Measurements from ENCODE around the gene FREM2.

Gene FREM2

GRCh38 chr13:38883783-38884182 is 196.9 kb downstream of the FREM2 start:
- no peak for FAIRE-seq
- no peak for DNase-seq (ENCODE audit: low spot score)

GRCh38 chr13:38888309-38888708 is 201.4 kb downstream of the FREM2 start:
- DNase-seq (ENCODE audit: low spot score) (no peak), FAIRE-seq (no peak)

DNA sequence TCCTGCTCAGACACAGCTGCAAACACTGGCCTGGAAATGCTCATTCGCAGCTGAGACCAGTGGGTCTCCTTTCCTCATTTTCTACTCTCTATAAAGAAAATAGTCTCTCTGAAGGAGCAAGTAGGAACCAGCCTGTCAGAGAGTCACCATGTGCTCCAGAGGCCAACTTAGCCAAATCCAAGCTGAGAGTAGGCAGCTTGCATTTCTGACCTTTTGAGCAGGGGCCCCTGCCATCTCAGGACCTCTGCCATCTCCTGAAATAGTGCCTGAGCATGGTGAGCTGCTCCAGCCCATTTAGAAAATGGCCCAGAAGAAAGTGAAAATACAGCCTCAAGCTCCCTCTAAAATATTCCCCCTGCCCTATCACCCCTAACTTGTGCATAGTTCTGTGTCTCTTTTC is 208.2 kb downstream of the FREM2 start:
- DNase-seq (ENCODE audit: low spot score) (no peak), FAIRE-seq (no peak)

- DNase-seq (ENCODE audit: low spot score) (no peak), FAIRE-seq (no peak)
These were observed 210.6 kb downstream of the FREM2 start for GRCh38 chr13:38897521-38897920.

DNA sequence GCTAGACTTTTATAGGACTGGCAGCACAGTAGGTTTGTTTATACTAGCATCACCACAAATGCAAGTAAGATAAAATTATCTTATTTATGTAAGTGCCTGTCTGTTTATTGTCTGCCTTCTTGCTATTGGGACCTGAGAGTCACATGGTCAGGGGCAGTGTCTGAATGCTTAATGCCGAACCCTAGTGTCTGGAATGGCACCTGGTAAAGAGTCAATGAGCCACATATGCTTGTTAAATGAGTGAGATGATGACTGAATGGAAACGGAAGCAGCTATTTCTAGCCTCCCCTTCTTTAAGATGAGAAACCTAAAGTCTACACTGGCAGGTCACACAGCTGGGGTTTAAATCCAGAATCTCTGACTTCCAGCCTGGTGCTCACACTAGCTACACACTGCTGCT is 211.6 kb downstream of the FREM2 start:
- FAIRE-seq (no peak), DNase-seq (ENCODE audit: low spot score) (no peak)

DNA sequence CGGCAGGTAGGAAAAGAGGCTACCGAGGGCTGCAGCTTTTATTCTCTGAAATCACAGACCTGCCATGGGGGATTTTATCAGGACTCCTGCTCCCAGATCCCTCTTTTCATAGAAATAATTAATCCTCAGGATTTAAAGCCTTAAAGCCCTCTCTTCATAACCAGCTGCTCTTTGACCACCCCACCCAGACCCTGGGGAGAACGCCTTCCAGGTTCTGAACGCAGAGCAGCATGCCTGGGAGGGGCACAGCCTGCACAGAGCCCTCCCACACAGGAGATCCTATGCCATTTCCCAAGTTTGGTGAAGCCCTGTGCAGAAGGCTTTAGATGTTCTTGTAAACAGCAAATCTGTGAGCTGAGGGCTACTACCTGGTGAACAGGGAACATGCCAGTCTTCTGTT is 212.7 kb downstream of the FREM2 start:
- FAIRE-seq (no peak), DNase-seq (ENCODE audit: low spot score) (no peak)

DNA sequence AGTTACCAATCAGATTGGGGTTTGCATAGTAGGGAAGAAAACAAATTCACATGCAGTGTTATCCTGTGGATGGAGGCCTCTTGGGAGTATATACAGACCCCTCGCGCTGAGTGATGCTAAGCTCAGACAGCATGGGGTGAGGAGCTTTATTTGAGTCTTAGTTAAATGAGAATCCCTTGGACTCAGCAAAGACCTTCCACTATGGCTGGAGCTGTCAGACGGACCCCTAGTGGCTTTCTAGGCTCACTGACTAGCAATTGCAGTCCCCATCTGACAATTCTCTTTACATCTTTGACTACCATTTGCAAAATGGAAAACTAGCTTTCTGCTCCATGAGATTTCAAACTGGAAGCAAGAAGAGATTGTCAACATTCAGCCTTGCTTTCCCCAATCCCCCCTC is 213.3 kb downstream of the FREM2 start:
- FAIRE-seq, result no peak
- DNase-seq (ENCODE audit: low spot score), result no peak

GRCh38 chr13:38902551-38902950 is 215.7 kb downstream of the FREM2 start:
- FAIRE-seq (no peak), DNase-seq (ENCODE audit: low spot score) (no peak)

GRCh38 chr13:38905081-38905480 is 218.2 kb downstream of the FREM2 start:
- FAIRE-seq (no peak), DNase-seq (ENCODE audit: low spot score) (no peak)

DNA sequence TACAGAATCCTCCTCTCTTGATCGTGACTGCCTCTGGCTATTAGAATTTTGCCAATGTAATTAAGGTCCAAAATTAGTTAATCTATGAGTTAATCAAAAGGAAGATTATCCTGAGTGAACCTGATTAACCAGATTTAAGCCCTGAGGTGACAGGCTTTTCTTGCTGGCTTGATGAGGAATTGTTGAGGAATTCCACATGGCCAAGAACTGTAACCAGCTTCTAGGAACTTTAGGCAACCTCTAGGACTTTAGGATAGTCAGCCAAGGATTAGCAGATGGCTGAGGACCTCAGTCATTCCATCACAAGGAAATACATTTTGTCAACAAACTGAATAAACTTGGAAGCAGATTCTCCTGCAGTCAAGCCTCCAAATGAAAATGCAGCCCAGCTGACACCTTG is 219.0 kb downstream of the FREM2 start:
- FAIRE-seq, result no peak

DNA sequence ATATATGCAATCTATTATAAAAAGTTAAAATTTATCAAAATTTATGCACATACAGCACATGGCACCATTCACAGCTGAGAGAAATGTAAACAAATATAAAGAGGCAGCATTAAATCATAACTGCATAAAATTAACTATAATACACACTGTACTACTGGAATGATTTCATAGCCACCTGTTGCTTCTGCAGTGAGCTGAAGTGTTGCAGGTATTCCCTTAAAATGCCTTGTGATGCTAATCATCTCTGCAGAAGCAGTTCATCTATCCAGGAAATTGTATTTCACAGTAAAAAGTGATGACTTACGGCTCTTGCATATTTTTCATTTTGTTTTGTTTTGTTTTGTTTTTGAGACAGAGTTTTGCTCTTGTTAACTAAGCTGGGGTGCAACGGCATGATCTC is 221.7 kb downstream of the FREM2 start:
- no peak for FAIRE-seq
- no peak for DNase-seq (ENCODE audit: low spot score)

More for the DNA sequence above, 219.0 kb downstream of the FREM2 start:
- no peak for DNase-seq (ENCODE audit: low spot score)

DNA sequence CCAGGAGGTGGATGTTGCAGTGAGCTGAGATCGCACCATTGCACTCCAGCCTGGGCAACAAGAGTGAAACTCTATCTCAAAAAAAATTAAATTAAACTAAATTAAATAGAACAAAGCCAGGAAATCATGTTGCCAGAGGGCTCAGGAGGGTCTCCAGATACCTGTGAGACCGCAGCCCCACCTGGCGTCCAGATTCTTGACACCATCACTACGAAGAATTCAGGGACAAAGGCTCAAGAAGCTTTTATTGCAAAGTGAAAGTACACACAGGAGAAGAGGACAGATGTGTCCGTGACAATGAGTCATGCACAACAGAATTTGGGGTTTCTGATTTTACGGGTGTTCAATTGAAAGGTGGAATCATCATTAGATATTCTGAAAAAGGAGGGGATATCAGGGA is 227.2 kb downstream of the FREM2 start:
- FAIRE-seq (no peak), DNase-seq (ENCODE audit: low spot score) (no peak)

- no peak for FAIRE-seq
These were observed 234.2 kb downstream of the FREM2 start for GRCh38 chr13:38921081-38921480.

GRCh38 chr13:38922170-38922569 is 235.3 kb downstream of the FREM2 start:
- FAIRE-seq (no peak), DNase-seq (ENCODE audit: low spot score) (no peak)

More at GRCh38 chr13:38921081-38921480, 234.2 kb downstream of the FREM2 start:
- no peak for DNase-seq (ENCODE audit: low spot score)

DNA sequence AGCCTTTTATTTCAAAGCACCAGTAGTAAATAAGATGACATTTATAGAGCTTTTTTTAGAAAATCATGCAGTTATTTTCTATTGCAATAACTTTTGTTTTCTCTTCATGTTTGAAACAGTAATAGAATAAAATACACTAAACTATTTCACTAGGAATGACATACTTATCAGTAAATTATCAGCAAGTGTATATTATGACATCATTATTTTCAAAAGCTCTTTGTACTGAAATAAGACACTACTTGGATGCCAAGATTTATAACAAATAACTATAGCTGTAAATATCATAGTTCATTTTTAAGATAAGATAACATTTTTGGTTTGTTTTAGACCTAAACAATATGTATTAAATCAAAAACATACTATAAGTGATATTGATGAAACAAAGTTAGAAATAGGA is 246.9 kb downstream of the FREM2 start:
- FAIRE-seq, result no peak
- no peak for DNase-seq (ENCODE audit: low spot score)
